ENCODE results near the gene FBXO41.

Gene FBXO41

DNA sequence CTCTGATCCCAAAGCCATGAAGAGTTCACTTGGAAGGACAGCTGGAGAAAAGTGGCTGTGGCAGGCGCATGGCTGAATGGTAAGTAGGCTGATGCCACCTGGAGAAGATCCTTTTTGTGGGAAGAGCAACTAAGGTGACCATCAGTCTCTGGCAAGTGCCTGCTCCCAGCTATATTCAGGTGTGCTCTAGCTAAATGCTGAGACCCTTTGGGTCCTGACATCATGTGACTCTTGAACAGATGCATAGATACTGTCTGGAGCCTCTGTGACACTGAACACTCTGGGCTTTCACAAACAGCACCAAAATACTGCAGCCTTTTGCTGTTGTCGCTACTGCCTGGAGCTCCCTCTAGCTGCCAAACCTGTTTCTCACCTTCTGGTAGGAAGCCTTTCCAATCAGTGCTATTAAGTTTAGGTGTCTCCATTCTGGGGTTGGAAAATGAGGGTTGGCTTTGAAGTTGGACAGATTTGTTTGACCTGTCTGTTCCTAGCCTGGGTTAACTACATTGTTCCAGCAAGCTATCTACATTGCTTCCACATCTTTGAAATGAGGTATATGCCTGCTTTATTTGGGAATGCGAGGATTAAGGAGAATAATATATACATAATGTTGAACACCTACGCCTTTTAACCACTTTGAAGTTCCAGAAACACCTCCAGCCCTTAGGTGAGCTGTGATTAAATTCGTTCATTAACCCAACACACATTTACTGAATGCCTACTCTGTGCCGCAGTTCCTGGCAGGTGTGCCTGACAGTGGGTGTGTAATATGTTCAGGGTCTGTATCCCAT is 6.0 kb upstream of the FBXO41 start:
- DNase-seq (ENCODE audit: low spot score), result no peak

DNA sequence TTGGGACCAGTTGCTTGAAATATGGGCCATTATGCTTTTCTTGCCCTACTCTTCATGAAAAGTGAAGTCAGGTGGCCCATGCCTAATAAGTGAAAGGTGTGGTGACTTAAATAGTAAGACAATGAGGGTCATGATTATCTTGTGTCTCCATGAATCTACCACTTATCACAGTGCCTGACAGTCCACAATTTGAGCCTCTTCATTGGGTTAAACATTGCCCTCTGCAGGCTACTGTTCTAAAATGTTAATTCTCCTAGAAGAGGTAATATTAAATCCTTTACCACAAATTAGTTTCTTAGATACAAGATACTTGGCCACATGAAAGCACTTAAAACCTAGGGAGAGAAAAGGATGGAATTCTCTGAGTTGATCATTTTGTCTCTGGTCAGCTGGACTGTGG is 5.0 kb upstream of the FBXO41 start:
- no peak for DNase-seq (ENCODE audit: low spot score)

DNA sequence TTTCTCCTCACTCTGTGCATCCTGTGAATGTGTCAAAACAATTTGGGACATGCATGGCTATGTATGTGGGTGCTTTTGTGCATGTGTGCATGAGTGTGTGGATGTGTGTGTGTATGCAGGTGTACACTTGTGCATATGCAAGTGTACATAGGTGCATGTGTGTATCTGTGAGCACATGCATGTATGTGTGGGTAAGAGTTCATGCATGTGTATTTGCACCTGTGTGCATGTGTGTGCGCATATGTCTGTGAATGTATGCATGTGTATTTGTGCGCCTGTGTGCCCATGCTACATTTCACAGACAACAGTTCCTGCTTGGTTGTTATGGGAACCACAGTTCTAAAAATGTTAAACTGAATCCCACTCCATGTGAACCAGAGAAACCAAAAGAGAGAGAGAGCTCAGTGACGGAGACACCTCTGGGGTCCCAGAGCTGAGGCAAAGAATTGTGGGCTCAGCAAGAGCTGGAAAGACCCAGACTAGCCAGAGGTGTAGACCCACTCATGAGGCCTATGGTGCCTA is 1.9 kb upstream of the FBXO41 start:
- no peak for DNase-seq (ENCODE audit: low spot score)

DNA sequence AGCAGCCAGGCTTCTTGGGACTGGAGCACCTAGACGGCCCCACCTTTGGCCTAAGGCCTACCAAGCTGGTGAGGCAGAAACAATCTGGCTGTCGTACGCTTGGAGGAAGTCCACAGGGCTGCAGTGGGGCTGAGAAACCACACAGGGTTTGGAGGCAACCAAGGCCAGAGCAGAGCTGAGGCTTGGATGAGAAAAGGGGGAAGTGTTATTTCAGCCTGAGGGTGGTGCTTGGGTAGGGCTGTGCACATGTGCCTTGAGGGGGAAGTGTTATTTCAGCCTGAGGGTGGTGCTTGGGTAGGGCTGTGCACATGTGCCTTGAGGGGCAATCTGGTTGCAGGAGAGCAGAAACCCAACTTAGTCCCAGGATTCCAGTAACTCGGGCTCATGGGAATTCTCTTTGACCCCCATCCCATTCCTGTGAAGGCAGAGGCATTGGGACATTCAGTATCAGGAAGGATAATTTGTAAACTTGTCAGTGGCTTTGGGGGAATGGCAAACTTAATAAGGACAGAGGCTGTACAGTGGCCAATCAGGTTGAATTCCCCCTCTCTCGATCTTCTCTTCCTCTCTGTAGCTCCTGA is 971 bp upstream of the FBXO41 start:
- DNase-seq (ENCODE audit: low spot score), result no peak

GRCh38 chr2:73283545-73284295 is 558 bp downstream of the FBXO41 start:
- no peak for DNase-seq (ENCODE audit: low spot score)

DNA sequence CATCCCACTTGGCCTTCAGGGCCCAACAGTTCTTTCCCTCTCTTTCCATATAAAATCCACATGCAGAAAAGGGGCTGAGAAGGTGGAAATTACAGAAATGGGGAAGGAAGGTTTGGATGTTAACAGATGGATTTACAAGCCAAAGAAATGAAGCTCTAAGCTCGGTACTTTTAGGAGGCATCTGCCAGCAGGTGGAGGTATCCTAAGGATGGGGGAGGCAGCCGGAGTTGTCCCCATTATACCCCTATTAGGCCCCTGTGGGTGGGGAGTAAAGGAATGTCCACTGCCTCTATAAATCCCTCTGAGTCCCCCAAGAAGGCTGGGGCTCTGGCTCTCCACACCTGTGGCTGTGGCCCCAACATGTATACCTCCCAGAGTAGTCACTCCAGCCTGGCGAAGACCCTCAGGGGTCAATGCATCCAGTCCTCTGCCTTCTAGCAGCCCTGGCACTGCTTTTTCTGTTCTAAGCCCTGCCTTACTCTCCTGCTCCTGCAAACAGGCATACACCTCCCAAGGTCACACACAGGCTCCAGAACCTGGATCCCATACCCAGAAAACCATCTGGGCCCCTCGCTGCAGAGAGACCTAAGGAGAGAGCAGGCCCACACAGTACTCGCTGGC is 1.2 kb downstream of the FBXO41 start:
- no peak for DNase-seq (ENCODE audit: low spot score)

DNA sequence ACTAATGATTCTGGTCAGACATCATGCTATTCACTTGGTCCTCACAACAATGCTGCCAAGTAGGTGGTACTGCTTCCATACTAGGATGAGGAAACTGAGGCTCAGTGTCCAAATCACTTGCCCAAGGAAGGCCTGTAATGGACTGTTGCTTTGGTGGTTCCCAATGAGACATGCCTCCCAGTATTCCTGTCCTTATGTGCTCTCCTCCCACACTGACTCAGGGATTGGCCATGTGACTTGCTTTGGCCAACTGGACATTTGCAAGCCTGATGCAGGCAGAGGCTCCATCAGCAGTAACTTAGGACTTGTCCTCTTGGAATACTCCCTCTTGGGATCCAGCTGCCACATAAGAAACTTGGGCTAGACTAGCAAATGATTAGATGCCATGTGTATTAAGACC is 3.0 kb downstream of the FBXO41 start:
- no peak for DNase-seq (ENCODE audit: low spot score)

DNA sequence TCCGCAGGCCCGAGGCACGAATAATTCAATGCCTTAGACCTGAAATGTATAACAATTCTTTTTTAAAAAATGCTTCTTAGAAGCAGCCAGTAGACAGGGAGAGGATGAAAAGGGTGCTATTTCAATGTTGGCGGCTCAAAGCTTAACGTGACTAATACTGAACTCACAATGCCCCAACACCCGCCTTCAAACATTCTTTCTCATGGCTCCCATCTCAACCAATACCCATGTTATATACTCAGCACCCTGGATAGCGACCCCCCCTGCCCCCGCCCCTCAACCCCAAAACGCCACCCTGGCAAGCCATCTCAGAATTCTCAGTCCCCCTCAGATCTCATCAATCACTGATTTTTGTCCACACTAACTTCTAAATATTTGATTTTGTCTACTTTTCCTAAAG is 4.4 kb downstream of the FBXO41 start:
- no peak for DNase-seq (ENCODE audit: low spot score)

DNA sequence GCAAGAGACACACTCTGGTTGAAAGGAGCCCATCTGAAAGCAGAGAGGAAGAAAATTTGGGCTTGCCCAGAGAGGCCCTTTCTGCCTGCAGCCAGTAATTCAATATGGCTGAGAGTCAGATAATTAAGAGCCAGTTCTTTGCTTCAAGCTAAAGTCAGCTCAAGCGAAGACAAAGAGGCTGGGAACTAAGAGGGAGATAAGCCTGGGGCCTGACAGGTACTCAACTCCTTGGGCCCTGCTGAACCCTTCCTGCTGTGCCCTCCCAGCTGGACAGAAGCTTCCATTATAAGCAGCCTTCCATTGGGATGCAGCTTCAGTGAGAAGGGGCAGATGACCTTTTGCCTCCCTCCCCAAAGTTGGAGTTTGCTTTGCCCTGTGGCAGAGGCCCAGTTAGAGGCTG is 12.0 kb downstream of the FBXO41 start:
- no peak for DNase-seq (ENCODE audit: low spot score)

DNA sequence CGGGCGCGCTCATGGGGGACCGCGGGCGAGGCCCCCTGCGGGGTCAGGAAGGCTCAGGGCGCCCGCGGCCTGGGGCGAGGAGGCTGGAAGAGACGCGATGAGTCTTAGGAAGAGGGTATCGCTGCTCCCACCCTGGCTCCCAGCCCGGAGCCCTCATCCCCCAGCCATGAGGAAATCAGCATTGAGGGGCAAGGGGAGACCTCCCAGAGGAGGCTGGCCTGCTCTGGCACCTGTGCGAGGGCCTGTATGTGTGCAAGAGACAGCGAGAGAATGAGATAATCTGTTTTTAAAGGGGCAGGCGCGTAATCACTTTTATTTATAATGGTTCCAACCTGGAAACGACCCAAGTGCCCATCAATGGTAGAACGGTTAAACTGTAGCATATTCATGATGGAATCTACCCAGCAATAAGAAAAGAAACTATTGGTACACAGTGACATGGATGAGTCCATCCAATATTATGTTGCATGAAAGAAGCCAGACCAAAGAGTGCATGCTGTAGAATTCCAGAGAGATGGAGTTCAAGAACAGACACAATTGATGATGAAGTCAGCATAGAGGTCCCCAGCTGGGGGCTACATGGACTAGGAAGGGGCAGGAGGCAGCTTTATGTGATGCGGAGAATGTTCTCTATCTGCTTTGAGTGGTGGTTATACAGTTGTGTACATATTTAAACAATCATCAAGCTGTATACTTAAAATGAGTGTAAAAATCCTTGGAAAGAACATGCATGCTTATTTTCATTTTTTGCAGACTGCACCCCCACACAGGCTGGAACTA is 14.4 kb downstream of the FBXO41 start:
- no peak for DNase-seq (ENCODE audit: low spot score)

GRCh38 chr2:73268830-73269685 is 15.2 kb downstream of the FBXO41 start:
- DNase-seq (ENCODE audit: low spot score), result peak; percentile 71

DNA sequence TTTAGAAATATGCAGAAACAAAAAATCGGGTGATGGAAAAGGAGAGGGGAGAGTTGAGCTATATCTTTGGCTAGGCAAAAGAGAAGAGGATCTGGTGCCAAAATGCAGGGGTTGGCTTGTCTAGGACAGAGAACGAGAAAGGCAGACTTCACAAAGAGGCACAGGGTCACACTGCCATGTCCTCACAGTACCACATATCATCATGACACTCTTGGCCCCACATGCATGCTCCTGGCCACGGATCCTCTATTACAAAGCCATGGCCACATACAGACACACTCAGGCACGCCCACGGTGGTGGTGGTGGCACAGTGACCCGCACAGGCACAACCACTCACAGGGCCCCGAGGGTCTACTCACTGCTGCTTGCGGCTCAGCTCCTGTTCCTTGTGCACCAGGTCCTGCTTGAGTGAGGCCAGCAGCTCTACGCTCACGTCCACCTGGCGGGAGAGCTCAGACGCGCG is 15.9 kb downstream of the FBXO41 start:
- no peak for DNase-seq (ENCODE audit: low spot score)

GRCh38 chr2:73267008-73267407 is 17.3 kb downstream of the FBXO41 start:
- DNase-seq (ENCODE audit: low spot score), result no peak

- DNase-seq (ENCODE audit: low spot score), result no peak
Measured at GRCh38 chr2:73266061-73266901, 18.0 kb downstream of the FBXO41 start.

GRCh38 chr2:73265298-73266060 is 18.8 kb downstream of the FBXO41 start:
- no peak for DNase-seq (ENCODE audit: low spot score)

- DNase-seq (ENCODE audit: low spot score), result no peak
Measured at GRCh38 chr2:73264783-73265182, 19.5 kb downstream of the FBXO41 start.

DNA sequence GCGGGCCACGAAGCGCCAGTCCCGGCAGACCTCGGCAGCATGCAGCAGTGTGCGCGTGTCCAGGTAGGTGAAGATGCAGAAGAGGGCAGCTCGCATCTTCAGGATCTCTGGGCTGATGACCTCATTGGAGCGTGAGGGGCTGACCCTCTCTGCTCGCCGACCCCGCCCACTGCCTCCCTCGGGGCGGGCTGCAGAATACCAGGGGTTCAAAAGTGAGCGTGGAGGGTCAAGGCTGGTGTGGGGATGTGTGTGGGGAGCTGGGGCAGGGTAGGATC is 20.0 kb downstream of the FBXO41 start:
- no peak for DNase-seq (ENCODE audit: low spot score)

DNA sequence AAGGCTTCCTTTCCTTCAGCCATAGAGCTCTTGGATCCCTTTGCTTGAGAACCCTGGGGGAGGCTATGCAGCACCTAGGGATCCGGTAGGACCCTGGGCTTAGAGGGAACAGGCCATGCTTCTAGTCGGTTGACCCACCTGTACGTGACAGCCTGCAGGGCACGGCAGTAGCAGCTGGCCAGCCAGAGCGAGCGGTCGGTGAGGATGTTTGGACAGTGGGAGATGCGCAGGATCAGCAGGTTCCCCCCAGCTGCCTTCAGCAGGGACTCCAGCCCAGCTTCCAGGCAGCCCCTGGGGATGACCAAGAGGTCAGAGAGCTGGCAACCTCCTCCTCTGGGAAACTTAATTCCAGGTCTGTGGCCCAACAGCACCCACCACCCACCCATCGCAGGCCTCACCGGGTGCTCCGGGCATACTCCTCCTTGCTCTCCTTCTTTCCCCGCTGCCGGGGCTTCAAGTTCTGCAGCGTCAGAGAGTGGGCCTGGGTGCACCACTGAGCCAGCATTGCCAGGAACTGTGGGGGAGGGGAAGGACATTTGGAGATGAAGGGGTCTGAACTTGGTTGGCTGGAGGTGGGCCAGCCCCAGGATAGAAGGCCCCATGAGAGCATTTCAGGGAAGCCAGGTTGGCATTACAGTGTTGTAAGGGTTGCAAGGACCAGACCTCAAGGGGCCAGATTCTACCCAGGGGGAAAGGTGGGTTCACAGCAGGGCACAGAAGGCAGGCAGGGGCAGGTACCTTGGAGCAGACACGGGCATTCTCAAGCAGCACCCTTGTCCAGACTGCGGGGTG is 20.5 kb downstream of the FBXO41 start:
- DNase-seq (ENCODE audit: low spot score), result no peak

Data from AG20443 (cell line).